ENCODE measurements around the gene TMEM252.

- no peak for TF ChIP-seq POLR2A (IDR thresholded peaks at IDR 0.05)
- TF ChIP-seq, protein P1, sequence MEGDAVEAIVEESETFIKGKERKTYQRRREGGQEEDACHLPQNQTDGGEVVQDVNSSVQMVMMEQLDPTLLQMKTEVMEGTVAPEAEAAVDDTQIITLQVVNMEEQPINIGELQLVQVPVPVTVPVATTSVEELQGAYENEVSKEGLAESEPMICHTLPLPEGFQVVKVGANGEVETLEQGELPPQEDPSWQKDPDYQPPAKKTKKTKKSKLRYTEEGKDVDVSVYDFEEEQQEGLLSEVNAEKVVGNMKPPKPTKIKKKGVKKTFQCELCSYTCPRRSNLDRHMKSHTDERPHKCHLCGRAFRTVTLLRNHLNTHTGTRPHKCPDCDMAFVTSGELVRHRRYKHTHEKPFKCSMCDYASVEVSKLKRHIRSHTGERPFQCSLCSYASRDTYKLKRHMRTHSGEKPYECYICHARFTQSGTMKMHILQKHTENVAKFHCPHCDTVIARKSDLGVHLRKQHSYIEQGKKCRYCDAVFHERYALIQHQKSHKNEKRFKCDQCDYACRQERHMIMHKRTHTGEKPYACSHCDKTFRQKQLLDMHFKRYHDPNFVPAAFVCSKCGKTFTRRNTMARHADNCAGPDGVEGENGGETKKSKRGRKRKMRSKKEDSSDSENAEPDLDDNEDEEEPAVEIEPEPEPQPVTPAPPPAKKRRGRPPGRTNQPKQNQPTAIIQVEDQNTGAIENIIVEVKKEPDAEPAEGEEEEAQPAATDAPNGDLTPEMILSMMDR (IDR thresholded peaks at IDR 0.05) = no peak
Observed at GRCh38 chr9:68509689-68510088, 31.0 kb downstream of the TMEM252 start.
